Prostate gland (tissue), 2 donors: ENCODE measurements around the gene THSD4. TPM values are rescaled to one million over a fixed set of nuclear protein-coding genes. Genes with fewer than 3 reads are reported as not detected.

Source experiments
- DNase-seq: peaks from one replicate; pipeline ENCODE4 v3.0.0-alpha.2; 2019; ENCODE audit warnings: low spot score
- H3K27ac ChIP-seq, 2 donors: fragments of 200-600 bp; sonication (generic); 2 replicates each; pipeline ENCODE4 v1.5.1; 2017 to 2019
- H3K27me3 ChIP-seq: fragments of 200-600 bp; sonication (generic); replicated peaks from 2 replicates; pipeline ENCODE4 v1.5.1; 2019; ENCODE audit not compliant: insufficient read depth
- H3K36me3 ChIP-seq, 2 donors: fragments of 200-600 bp; sonication (generic); 1 replicate in 1 of 2; 2 replicates in 1 of 2; pipeline versions ENCODE4 v1.5.1 to v1.8.1; 2017 to 2019
- H3K4me1 ChIP-seq: fragments of 200-600 bp; sonication (generic); replicated peaks from 2 replicates; pipeline ENCODE4 v1.5.1; 2019
- H3K4me3 ChIP-seq, 2 donors: fragments of 200-600 bp; sonication (generic); 2 replicates each; pipeline ENCODE4 v1.5.1; 2017 to 2019
- H3K9me3 ChIP-seq: fragments of 200-600 bp; sonication (generic); 2 replicates; pipeline ENCODE4 v1.5.1; 2017
- CTCF ChIP-seq, 4 experiments: fragments of 200-600 bp in 2 of 4; fragments of 450-650 bp in 2 of 4; sonication (generic) in 2 of 4; IDR thresholded peaks; 1 replicate in 3 of 4; 2 replicates in 1 of 4; pipeline ENCODE4 v1.5.1; 2016 to 2019; ENCODE audit warnings: antibody characterized with exemption in 4 of 4, mild to moderate bottlenecking in 2 of 4, moderate library complexity in 2 of 4
- POLR2A ChIP-seq: fragments of 450-650 bp; IDR thresholded peaks from one replicate; pipeline ENCODE4 v1.6.1; 2016; ENCODE audit warnings: antibody characterized with exemption, mild to moderate bottlenecking
- POLR2AphosphoS5 ChIP-seq: sonication (generic); formaldehyde crosslinking; IDR thresholded peaks from one replicate; pipeline ENCODE4 v1.6.1; 2017; ENCODE audit warnings: antibody characterized with exemption
- WGBS: methylation state at CpG from one replicate; pipeline ENCODE4 v1.1.5; 2018; 5-methylcytosine and 5-hydroxymethylcytosine counted together
- intact Hi-C: fragments of 100-400 bp; cut with DNase I; formaldehyde crosslinking; loops from one replicate; pipeline ENCODE4 v1.14.2; 2022
- total RNA-seq, 2 donors: library from RNA; depleted of rRNA; stranded (reverse); fragments of >200 nt; gene quantifications; one replicate each; pipeline ENCODE4 v1.1.0, GENCODE V29; 2016

THSD4 gene
- total RNA-seq, 2 donors from 2014 or later = 84.1 to 223 TPM

GRCh38 chr15:71755092-71755970 lies 640.1 kb downstream of the THSD4 start:
- Histone ChIP-seq H3K27me3 (no peaks in the 10 kb centered on the region), H3K36me3 (no peaks in the 10 kb centered on the region), H3K27ac (peak overlapping the region; percentile 30 to 32), H3K9me3 (no peaks in the 10 kb centered on the region), H3K4me3 (no peak overlapping the region), H3K4me1 (peaks cover 3% of the 10 kb centered on the region)
- TF ChIP-seq CTCF (IDR thresholded peaks at IDR 0.05) (no peak), POLR2AphosphoS5 (peak; percentile 62)
- WGBS = 80% methylated on average over 4 of the region's 4 CpGs
- intact Hi-C loops = no loop called here
- DNase-seq = no peak

DNA sequence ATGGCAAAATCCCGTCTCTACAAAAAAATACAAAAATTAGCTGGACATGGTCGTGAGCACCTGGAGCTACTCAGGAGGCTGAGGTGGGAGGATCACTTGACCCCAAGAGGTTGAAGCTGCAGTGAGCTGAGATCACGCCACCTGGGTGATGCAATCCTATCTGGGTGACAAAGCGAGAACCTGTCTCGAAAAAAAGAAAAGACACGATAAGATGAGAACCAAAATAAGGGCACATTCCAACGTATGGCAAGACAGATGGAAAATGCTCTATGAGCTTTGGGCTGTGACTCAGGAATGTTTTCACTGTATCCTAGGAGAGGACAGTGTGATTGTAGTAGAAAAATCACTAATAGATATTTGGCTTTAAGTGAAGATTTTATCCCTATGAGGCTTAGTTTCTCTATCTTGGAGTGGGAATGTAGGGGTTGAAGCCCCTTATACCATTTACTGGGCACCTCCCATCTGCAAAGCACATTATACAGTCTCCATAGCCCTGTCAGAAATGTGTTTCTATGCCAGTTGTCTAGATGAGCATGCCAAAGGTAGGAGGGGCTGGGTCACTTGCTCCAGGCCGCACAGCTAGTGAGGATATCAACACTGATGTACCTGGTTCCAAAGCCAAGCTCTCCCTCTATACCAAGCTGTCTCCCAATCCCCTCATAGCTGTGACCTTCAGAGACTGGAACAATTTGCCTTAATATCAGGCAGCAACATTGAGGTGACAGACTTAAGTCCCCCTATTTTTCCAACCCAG lies 641.5 kb downstream of the THSD4 start:
- DNase-seq = no peak
- no peaks in the 10 kb centered on the region for H3K36me3 ChIP-seq
- no peak overlapping the region for H3K4me3 ChIP-seq
- H3K27ac ChIP-seq = no peak overlapping the region
- intact Hi-C loops = no loop called here
- 91% methylated on average over 8 of the region's 8 CpGs for WGBS
- TF ChIP-seq POLR2AphosphoS5 (no peak), CTCF (IDR thresholded peaks at IDR 0.05) (no peak), POLR2A (no peak)
- H3K4me1 ChIP-seq = peaks cover 3% of the 10 kb centered on the region
- no peaks in the 10 kb centered on the region for H3K27me3 ChIP-seq
- no peaks in the 10 kb centered on the region for H3K9me3 ChIP-seq

GRCh38 chr15:71757741-71758530 lies 642.7 kb downstream of the THSD4 start:
- DNase-seq = no peak
- intact Hi-C loops = no loop called here
- 85% methylated on average over 13 of the region's 13 CpGs for WGBS

GRCh38 chr15:71758711-71759110 lies 643.4 kb downstream of the THSD4 start:
- Histone ChIP-seq H3K27me3 (no peaks in the 10 kb centered on the region), H3K4me3 (no peak overlapping the region), H3K4me1 (no peaks in the 10 kb centered on the region), H3K36me3 (no peaks in the 10 kb centered on the region), H3K9me3 (no peaks in the 10 kb centered on the region), H3K27ac (no peak overlapping the region)
- intact Hi-C loops = no loop called here
- DNase-seq = no peak
- 69% methylated on average over 2 of the region's 2 CpGs for WGBS
- TF ChIP-seq POLR2A = no peak

More at GRCh38 chr15:71757741-71758530, 642.7 kb downstream of the THSD4 start:
- no peaks in the 10 kb centered on the region for H3K36me3 ChIP-seq
- no peaks in the 10 kb centered on the region for H3K9me3 ChIP-seq
- no peaks in the 10 kb centered on the region for H3K4me1 ChIP-seq
- H3K4me3 ChIP-seq = no peak overlapping the region
- H3K27me3 ChIP-seq = no peaks in the 10 kb centered on the region
- no peak overlapping the region for H3K27ac ChIP-seq
- TF ChIP-seq POLR2AphosphoS5 (no peak), CTCF (IDR thresholded peaks at IDR 0.05) (no peak), POLR2A (no peak)

- H3K9me3 ChIP-seq = no peaks in the 10 kb centered on the region
- no peaks in the 10 kb centered on the region for H3K4me1 ChIP-seq
- no peaks in the 10 kb centered on the region for H3K27me3 ChIP-seq
- TF ChIP-seq POLR2A (no peak), POLR2AphosphoS5 (no peak), CTCF (IDR thresholded peaks at IDR 0.05) (no peak)
- no peaks in the 10 kb centered on the region for H3K36me3 ChIP-seq
- H3K4me3 ChIP-seq = no peak overlapping the region
- no peak for DNase-seq
- WGBS = 100% methylated on average over 1 of the region's 1 CpG
- intact Hi-C loops = no loop called here
- no peak overlapping the region for H3K27ac ChIP-seq
These were observed 645.6 kb downstream of the THSD4 start for GRCh38 chr15:71760852-71761251.
